Activated naive CD4-positive, alpha-beta T cell treated with anti-CD3 and anti-CD28 coated beads for 36 hours (primary cell): ENCODE measurements around the gene ALCAM. TPM values are rescaled to one million over a fixed set of nuclear protein-coding genes. Genes with fewer than 3 reads are reported as not detected.
"Not testable (repeated sequence)": the region's sequence is repeated elsewhere in the genome, so short reads cannot be mapped to it uniquely, and the experiment has no call there.

Source experiments
- CTCF ChIA-PET: fragments of 350-600 bp; sonication (Branson Sonifier 250); formaldehyde crosslinking; loops from one replicate; lab custom pipeline; 2021; ENCODE audit warnings: antibody characterized with exemption; lab: Charles Lee
- DNase-seq: peaks from one replicate; pipeline ENCODE4 v3.0.0-alpha.2; 2020
- H3K27ac Mint-ChIP-seq: one replicate; pipeline ENCODE4 v1.8.0; 2021; ENCODE audit warnings: mild to moderate bottlenecking, mixed read lengths
- H3K27me3 Mint-ChIP-seq: one replicate; pipeline ENCODE4 v1.8.0; 2021; ENCODE audit warnings: low read depth, mixed read lengths
- H3K36me3 Mint-ChIP-seq: one replicate; pipeline ENCODE4 v1.8.0; 2021; ENCODE audit warnings: low read depth, mixed read lengths
- H3K4me1 Mint-ChIP-seq: one replicate; pipeline ENCODE4 v1.8.0; 2021; ENCODE audit warnings: low read depth, mixed read lengths
- H3K4me3 Mint-ChIP-seq: one replicate; pipeline ENCODE4 v1.8.0; 2021; ENCODE audit warnings: mild to moderate bottlenecking, moderate library complexity, mixed read lengths
- H3K9me3 Mint-ChIP-seq: one replicate; pipeline ENCODE4 v1.8.0; 2021; ENCODE audit warnings: mixed read lengths
- intact Hi-C: fragments of 100-400 bp; cut with micrococcal nuclease; formaldehyde crosslinking; loops from one replicate; pipeline ENCODE4 v1.15.1; 2023
- total RNA-seq, 2 experiments: library from RNA; stranded (reverse); gene quantifications; one replicate each; pipeline ENCODE4 v1.2.3, GENCODE V29; 2021

Gene ALCAM
- total RNA-seq, 2 experiments from 2014 or later: 17.5 to 18.7 TPM

DNA sequence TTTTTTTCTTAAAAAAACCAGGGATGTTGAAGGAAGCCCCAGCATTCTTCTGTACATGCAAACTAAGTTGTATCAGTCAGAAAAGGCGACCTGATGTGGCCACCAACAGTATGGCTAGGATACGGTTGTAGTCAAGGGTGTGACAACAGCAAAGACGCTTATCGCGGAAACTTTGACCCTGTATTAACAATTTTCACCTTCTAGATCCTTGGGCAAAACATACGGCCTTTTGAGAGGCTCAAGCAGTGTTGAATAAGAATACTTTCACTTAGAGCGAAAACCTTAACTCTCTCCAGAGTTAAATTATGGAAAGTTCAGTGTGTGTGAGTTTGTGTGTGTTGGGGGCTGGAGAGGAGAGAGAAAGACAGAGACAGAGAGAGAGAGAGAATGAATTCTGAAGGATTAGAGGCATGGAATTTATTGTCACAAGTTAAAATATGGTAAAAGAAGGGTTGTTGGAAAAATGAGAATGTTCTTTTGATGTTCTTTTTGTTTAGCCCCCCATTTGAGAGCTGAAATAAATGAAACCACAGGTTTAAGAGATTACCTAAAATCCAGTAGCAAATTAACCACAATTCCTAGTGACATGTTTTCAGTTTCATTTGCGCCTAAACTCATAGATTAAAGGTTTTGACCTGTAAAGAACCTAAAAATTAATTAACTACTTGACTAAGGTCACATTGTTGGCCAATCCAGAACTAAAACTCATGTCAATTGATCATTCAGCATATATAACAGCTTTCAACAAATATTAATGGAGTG lies 9.2 kb downstream of the ALCAM start:
- H3K9me3 Mint-ChIP-seq: no peaks in the 10 kb centered on the region
- DNase-seq: no peak
- CTCF ChIA-PET: interaction anchor here (0.7 to 1.3 kb wide), 3 partner anchors 14 to 779 kb away, joined by 3 to 4 read pairs (median 3); no protein-coding TSS in a partner anchor
- intact Hi-C loops: no loop called here
- no peaks in the 10 kb centered on the region for H3K36me3 Mint-ChIP-seq
- no peak overlapping the region for H3K4me3 Mint-ChIP-seq
- peaks cover 2% of the 10 kb centered on the region for H3K27me3 Mint-ChIP-seq
- no peak overlapping the region for H3K27ac Mint-ChIP-seq
- H3K4me1 Mint-ChIP-seq: peaks cover 5% of the 10 kb centered on the region

GRCh38 chr3:105377716-105378115 lies 11.0 kb downstream of the ALCAM start:
- Mint-ChIP-seq H3K9me3 (no peaks in the 10 kb centered on the region), H3K4me3 (no peak overlapping the region), H3K27me3 (peaks cover 2% of the 10 kb centered on the region), H3K4me1 (peaks cover 3% of the 10 kb centered on the region), H3K27ac (no peak overlapping the region), H3K36me3 (no peaks in the 10 kb centered on the region)
- intact Hi-C loops: no loop called here
- no peak for DNase-seq
- CTCF ChIA-PET: no interaction called here

DNA sequence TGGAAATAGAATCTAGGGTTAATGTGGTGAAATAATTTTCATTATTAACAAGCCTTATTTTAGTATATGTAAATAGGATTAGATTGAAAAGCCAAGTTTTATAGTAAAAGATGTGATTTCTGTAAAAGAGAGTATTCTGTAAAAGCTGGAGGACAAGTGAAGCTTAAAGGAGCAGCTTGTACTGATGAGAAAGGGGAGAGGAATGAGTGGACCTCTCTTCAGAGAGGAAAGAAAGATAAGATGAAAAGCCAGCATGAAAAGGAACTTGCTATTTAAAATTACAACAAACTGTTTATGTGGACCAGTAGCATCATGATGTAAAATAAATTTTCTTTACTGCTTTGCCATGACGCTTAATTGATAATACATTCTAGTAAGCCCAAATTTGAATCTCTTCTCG lies 18.5 kb downstream of the ALCAM start:
- CTCF ChIA-PET: no interaction called here
- Mint-ChIP-seq H3K27me3 (no peaks in the 10 kb centered on the region), H3K36me3 (peaks cover 4% of the 10 kb centered on the region), H3K4me3 (no peak overlapping the region), H3K4me1 (no peaks in the 10 kb centered on the region), H3K9me3 (peaks cover 6% of the 10 kb centered on the region), H3K27ac (no peak overlapping the region)
- intact Hi-C loops: no loop called here
- DNase-seq: no peak

- CTCF ChIA-PET: no interaction called here
- Mint-ChIP-seq H3K9me3 (peaks cover 11% of the 10 kb centered on the region), H3K4me3 (no peak overlapping the region), H3K27ac (no peak overlapping the region), H3K27me3 (no peaks in the 10 kb centered on the region), H3K4me1 (no peaks in the 10 kb centered on the region), H3K36me3 (peaks cover 4% of the 10 kb centered on the region)
- intact Hi-C loops: no loop called here
- no peak for DNase-seq
These were observed 19.3 kb downstream of the ALCAM start for GRCh38 chr3:105385819-105386508.

GRCh38 chr3:105387122-105387751 lies 20.5 kb downstream of the ALCAM start:
- no peak for DNase-seq
- CTCF ChIA-PET: no interaction called here
- Mint-ChIP-seq H3K36me3 (peaks cover 6% of the 10 kb centered on the region), H3K27ac (no peak overlapping the region), H3K27me3 (peaks cover 3% of the 10 kb centered on the region), H3K9me3 (peaks cover 22% of the 10 kb centered on the region), H3K4me3 (no peak overlapping the region), H3K4me1 (no peaks in the 10 kb centered on the region)
- intact Hi-C loops: no loop called here

GRCh38 chr3:105388176-105388575 lies 21.5 kb downstream of the ALCAM start:
- CTCF ChIA-PET: interaction anchor here (0.6 to 0.7 kb wide), 2 partner anchors 63 to 1884 kb away, joined by 3 read pairs; no protein-coding TSS in a partner anchor
- DNase-seq: no peak
- intact Hi-C loops: no loop called here
- peaks cover 29% of the 10 kb centered on the region for H3K9me3 Mint-ChIP-seq
- no peak overlapping the region for H3K27ac Mint-ChIP-seq
- H3K4me1 Mint-ChIP-seq: no peaks in the 10 kb centered on the region
- no peak overlapping the region for H3K4me3 Mint-ChIP-seq
- H3K27me3 Mint-ChIP-seq: peaks cover 3% of the 10 kb centered on the region
- peaks cover 7% of the 10 kb centered on the region for H3K36me3 Mint-ChIP-seq

DNA sequence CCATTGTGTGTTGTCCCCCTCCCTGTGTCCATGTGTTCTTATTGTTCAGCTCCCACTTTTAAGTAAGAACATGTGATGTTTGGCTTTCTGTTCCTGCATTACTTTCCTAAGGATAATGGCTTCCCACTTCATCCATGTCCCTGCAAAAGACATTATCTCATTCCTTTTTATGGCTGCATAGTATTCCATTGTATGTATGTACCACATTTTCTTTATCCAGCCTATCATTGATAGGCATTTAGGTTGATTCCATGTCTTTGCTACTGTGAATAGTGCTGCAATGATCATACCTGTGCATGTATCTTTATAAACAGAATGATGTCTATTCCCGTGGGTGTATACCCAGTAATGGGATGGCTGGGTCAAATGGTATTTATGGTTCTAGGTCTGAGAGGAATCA lies 23.1 kb downstream of the ALCAM start:
- H3K9me3 Mint-ChIP-seq: peaks cover 29% of the 10 kb centered on the region
- H3K4me3 Mint-ChIP-seq, H3K27ac Mint-ChIP-seq, H3K27me3 Mint-ChIP-seq, H3K36me3 Mint-ChIP-seq, H3K4me1 Mint-ChIP-seq, DNase-seq, intact Hi-C loops: not testable (repeated sequence)
- CTCF ChIA-PET: interaction anchor here (0.5 kb wide), 1 partner anchor 13 kb away, joined by 3 read pairs; no protein-coding TSS in a partner anchor

DNA sequence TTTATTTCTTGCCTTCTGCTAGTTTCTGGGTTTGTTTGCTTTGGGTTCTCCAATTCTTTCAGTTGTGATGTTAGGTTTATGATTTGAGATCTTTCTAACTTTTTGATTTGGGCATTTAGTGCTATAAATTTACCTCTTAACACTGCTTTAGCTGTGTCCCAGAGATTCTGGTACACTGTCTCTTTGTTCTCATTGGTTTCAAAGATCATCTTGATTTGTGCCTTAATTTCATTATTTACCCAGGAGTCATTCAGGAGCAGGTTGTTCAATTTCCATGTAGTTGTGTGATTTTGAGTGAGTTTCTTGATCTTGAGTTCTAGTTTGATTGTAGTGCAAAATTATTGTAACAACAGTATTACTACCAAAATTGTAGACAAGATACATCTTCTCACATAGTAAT lies 25.9 kb downstream of the ALCAM start:
- H3K4me3 Mint-ChIP-seq, H3K27ac Mint-ChIP-seq, intact Hi-C loops, H3K36me3 Mint-ChIP-seq, H3K4me1 Mint-ChIP-seq, H3K27me3 Mint-ChIP-seq, DNase-seq: not testable (repeated sequence)
- peaks cover 29% of the 10 kb centered on the region for H3K9me3 Mint-ChIP-seq
- CTCF ChIA-PET: interaction anchor here (0.6 kb wide), 1 partner anchor 1288 kb away, joined by 3 read pairs; no protein-coding TSS in a partner anchor

DNA sequence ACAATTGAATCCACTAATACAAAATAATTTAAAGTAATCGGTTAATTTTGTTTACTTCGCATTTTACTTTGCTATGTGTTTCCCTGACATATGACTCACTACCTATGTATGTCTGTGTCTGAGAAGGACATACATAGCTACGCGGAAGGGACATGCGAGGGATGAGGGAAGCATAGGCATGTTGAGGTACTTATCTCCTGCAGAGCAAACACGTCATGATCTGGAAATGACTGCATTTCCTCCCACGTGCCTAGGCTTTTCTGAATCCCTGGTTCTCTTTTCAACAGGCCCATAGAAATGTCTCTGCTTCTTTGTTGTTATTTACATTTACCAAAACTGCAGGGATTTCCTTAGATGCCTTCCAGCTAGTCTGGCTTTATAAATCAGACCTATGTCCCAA lies 27.5 kb downstream of the ALCAM start:
- CTCF ChIA-PET: no interaction called here
- Mint-ChIP-seq H3K27ac (no peak overlapping the region), H3K4me1 (no peaks in the 10 kb centered on the region), H3K4me3 (no peak overlapping the region), H3K27me3 (peaks cover 3% of the 10 kb centered on the region), H3K36me3 (peaks cover 7% of the 10 kb centered on the region), H3K9me3 (peaks cover 29% of the 10 kb centered on the region)
- intact Hi-C loops: no loop called here
- no peak for DNase-seq

DNA sequence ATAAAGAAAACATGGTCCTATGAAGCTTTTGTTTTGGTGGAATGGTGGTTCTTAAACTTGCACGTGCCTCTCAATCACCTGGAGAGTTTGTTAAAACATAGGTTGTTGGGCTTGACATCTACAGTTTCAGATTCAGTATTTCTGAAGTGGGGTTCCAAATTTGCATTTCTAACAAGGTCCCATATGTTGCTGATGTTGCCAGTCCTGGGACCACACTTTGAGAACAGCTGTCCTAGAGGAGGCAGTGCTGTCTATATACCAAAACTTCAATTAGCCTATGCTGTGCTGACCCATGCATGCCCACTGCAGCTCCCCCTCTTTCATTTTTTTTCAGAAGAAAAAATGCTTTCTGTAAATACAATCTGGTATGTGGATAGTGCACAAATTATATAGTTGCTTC lies 31.3 kb downstream of the ALCAM start:
- Mint-ChIP-seq H3K4me1 (no peaks in the 10 kb centered on the region), H3K27ac (no peak overlapping the region), H3K27me3 (no peaks in the 10 kb centered on the region), H3K36me3 (no peaks in the 10 kb centered on the region), H3K4me3 (no peak overlapping the region), H3K9me3 (peaks cover 6% of the 10 kb centered on the region)
- DNase-seq: no peak
- intact Hi-C loops: no loop called here
- CTCF ChIA-PET: no interaction called here

GRCh38 chr3:105398437-105398836 lies 31.7 kb downstream of the ALCAM start:
- peaks cover 3% of the 10 kb centered on the region for H3K27me3 Mint-ChIP-seq
- no peaks in the 10 kb centered on the region for H3K4me1 Mint-ChIP-seq
- peaks cover 3% of the 10 kb centered on the region for H3K36me3 Mint-ChIP-seq
- DNase-seq: no peak
- intact Hi-C loops: no loop called here
- no peak overlapping the region for H3K4me3 Mint-ChIP-seq
- no peak overlapping the region for H3K27ac Mint-ChIP-seq
- CTCF ChIA-PET: no interaction called here
- H3K9me3 Mint-ChIP-seq: peaks cover 7% of the 10 kb centered on the region

DNA sequence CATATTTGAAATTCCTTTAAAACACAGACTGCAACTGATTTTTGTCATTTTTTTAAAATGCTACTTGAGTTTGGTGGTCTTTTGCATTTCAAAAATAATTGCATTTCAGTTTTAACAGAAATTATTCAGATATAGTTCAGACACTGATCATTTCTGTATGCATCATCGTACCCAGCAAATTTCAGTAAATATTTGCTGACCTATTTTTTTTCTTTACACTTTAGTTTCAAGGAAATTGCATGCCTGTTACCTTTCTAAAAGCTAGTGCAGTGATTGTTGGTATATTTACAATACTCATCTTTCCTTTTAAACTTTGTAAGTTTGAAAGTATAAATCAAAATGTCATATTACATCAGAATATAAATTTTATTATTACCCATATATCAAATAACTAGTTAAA lies 32.4 kb downstream of the ALCAM start:
- DNase-seq: no peak
- intact Hi-C loops: no loop called here
- CTCF ChIA-PET: no interaction called here
- no peaks in the 10 kb centered on the region for H3K4me1 Mint-ChIP-seq
- peaks cover 6% of the 10 kb centered on the region for H3K27me3 Mint-ChIP-seq
- no peak overlapping the region for H3K27ac Mint-ChIP-seq
- H3K9me3 Mint-ChIP-seq: peaks cover 14% of the 10 kb centered on the region
- H3K36me3 Mint-ChIP-seq: peaks cover 9% of the 10 kb centered on the region
- no peak overlapping the region for H3K4me3 Mint-ChIP-seq
